Fibroblast of lung (primary cell): ENCODE data around the gene NCOA1.

Experiments used
- EZH2 ChIP-seq: IDR thresholded peaks from 2 replicates; pipeline ENCODE4 v1.5.1; 2012; ENCODE audit warnings: low read length, control low read depth, mild to moderate bottlenecking; ENCODE audit errors: missing control alignments
- TF ChIP-seq, protein P1 (sequence below), 2 donors: IDR thresholded peaks in 1 of 2; conservative IDR thresholded peaks in 1 of 2; 1 replicate in 1 of 2; 2 replicates in 1 of 2; pipeline ENCODE4 v1.5.1; 2011 to 2012; ENCODE audit warnings: low read length in 2 of 2, control low read depth in 1 of 2, inconsistent platforms in 1 of 2, low read depth in 1 of 2, mild to moderate bottlenecking in 1 of 2

- TF ChIP-seq, protein P1, sequence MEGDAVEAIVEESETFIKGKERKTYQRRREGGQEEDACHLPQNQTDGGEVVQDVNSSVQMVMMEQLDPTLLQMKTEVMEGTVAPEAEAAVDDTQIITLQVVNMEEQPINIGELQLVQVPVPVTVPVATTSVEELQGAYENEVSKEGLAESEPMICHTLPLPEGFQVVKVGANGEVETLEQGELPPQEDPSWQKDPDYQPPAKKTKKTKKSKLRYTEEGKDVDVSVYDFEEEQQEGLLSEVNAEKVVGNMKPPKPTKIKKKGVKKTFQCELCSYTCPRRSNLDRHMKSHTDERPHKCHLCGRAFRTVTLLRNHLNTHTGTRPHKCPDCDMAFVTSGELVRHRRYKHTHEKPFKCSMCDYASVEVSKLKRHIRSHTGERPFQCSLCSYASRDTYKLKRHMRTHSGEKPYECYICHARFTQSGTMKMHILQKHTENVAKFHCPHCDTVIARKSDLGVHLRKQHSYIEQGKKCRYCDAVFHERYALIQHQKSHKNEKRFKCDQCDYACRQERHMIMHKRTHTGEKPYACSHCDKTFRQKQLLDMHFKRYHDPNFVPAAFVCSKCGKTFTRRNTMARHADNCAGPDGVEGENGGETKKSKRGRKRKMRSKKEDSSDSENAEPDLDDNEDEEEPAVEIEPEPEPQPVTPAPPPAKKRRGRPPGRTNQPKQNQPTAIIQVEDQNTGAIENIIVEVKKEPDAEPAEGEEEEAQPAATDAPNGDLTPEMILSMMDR (conservative IDR thresholded peaks at IDR 0.05 in 1 of 2, IDR thresholded peaks at IDR 0.05 in 1 of 2; ENCODE audit: low read depth in 1 of 2, low read length in 2 of 2): no peak
- TF ChIP-seq EZH2: no peak
Observed at GRCh38 chr2:24739354-24740025, 248.4 kb downstream of the NCOA1 start.
